HG03045 (cell line): ENCODE measurements around the gene GJA4.
"Not testable (repeated sequence)": the region's sequence is repeated elsewhere in the genome, so short reads cannot be mapped to it uniquely, and the experiment has no call there.

ENCODE experiments used
- ATAC-seq: cut with Tn5 transposase; IDR thresholded peaks from one replicate; pipeline ENCODE4 v1.9.1; 2021; ENCODE audit warnings: mild to moderate bottlenecking, moderate library complexity; ENCODE audit not compliant: unreplicated experiment

GJA4 gene

DNA sequence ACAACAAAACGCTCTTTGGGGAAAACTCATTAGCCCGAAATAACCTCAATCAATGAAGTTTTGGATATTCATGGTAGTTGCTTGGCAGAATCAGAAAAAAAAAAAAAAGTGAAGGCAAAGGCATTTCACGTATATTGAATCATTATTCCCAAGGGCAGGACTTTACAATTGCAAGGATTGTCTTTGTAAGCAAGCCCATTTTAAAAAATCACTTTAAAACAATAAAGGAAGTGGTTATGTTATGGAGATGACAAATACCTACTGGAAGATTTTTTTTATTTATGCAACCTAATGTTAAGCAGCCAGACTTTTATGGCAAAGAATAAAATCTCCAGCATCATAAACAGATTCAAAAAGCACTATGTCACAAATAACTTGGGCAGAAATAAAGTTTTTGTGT lies 23.9 kb upstream of the GJA4 start:
- no peak for ATAC-seq

DNA sequence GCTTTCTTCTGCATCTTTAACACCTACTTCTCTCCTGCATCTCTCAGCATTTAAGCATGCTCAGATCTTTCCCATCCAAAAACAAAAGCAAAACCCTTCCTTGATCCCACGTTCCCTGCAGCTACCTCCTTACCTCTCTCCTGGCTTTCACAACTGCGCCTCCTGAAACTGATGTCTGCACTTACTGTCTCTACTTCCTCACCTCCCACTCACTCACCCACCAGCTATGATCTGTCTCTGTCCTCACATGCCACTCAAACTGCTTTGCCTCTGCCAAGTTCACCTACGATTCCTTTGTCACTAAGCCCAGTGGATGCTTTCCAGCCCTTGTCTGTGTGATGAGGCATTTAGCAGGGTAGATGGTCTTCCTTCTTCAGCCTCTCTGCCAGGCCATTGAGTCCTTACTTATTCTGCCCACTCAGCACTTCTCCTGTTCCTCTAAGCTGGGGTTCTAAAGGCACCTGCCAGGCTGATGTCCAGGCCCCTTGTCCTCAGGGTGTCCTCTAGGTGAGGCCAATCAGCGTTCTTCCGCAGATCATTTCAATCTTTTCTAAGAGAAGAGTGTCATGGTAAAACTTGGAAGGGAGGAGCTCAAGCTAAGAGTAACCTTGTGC lies 21.8 kb upstream of the GJA4 start:
- ATAC-seq: no peak

DNA sequence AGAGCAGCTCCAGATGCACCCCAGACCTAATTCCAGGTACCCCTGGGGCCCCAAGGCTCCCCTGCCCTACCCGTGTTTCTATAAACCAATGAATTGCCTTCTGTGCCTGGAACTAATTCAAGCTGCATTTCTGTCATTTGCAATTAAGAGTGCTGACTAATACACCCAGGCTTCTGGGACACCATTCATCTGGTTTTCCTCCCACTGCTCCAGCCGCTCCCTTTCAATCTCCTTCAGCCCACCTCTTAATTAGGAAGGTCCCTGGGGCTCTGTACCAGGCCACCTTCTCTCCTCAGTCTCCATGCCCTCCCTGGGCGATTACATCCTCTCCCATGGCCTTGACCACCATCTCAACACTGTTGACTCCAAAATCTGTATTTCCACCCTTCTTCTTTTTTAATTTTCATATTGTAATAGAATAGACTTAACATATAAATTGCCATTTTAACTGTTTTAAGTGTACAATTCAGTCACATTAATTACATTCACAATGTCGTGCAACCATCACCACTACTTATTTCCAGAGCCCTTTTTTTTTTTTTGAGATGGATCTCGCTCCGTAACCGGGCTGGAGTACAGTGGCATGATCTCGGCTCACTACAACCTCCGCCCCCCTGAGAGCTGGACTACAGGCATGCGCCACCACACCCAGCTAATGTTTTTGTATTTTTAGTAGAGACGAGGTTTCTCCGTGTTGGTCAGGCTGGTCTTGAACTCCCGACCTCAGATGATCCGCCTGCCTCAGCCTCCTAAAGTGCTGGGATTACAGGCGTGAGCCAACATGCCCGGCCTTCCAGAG lies 21.0 kb upstream of the GJA4 start:
- no peak for ATAC-seq

DNA sequence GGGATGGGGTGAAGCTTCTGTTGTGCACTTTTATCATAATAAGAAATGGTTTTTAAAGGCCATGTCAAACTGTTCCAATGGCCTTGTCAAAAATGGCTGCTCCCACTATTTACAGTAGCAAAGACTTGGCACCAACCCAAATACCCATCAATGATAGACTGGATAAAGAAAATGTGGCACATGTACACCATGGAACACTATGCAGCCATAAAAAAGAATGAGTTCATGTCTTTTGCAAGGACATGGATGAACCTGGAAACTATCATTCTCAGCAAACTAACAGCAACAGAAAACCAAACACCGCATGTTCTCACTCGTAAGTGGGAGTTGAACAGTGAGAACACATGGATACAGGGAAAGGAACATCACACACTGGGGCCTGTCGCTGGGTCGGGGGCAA lies 19.7 kb upstream of the GJA4 start:
- not testable (repeated sequence) for ATAC-seq

DNA sequence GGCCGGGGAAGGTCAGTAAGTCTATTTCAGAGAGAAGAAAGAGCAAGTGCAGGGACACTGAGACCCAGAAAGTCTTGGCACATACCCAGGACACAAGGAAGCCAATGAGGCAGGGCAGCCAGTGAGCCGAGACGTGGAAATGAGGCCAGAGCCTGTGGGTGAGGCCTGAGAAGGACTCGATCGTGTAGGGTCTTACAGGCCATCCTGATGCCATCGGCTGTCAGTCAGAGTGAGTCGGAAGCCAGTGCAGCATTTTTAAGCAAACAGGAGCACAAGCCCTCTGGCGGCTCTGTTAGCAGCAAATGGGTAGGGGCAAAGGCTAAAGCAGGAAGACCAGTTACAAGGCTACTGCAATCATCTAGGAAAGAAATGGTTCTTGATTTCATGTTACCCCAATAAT lies 17.8 kb upstream of the GJA4 start:
- no peak for ATAC-seq

DNA sequence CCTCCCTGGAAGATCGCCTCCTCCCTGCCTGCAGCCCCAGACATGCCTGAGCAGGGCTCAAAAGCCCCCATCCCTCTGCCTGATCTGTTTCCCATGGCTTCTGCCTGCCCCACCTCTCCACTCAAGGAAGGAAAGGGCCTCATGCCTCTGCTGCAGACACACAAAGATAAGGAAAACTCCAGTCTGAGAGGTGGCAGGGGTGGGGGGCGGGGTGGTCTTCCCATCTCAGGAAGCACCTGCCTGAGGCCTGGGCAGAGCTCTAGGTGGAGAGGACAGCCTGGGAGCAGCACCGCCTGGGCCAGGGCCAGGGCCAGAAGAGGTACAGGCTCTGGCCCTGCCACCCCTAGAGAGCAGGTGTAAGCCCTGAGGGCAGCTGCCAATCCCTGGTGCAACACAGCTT lies 15.9 kb upstream of the GJA4 start:
- no peak for ATAC-seq

DNA sequence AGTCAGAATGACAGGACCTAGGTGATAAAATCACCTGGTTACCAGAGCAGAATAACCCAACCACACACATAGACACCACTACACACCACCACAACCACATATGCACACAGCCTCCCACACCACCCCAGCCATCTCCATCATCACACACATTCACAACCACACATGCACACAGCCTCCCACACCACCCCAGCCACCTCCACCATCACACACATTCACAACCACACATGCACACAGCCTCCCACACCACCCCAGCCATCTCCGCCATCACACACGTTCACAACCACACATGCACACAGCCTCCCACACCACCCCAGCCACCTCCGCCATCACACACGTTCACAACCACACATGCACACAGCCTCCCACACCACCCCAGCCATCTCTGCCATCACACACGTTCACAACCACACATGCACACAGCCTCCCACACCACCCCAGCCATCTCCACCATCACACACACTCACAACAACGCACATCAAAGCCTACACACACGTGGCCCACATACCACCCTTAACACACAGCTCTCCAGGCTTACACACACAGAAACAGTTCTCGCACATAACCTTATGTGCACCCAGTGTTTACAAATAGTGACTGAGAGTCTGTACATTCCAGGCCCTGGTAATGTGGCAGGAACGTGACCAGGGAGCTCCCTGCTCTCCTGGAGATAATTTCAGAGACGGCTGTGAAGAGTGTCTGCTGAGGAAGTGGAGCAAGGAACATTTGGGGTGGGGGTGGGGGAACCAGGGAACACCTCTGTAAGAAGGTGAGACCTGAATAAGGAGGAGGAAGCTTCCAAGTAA lies 15.1 kb upstream of the GJA4 start:
- no peak for ATAC-seq

DNA sequence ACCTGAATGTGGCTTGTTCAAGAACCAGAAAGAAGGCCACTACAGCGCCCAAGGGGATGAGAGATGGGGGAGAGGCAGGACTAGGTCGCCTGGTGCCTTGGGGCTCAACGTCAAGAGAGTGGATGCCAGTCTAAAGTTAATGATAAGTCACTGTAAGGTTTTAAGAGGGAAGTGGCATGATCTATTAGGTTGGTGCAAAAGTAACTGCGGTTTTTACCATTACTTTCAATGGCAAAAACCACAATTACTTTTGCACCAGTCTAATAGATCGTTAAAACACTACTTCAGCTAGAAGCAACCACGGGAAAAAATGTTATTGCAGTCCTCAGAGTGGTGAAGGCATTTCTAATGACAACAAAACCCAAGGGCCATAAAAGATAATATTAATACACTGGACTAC lies 14.4 kb upstream of the GJA4 start:
- no peak for ATAC-seq

DNA sequence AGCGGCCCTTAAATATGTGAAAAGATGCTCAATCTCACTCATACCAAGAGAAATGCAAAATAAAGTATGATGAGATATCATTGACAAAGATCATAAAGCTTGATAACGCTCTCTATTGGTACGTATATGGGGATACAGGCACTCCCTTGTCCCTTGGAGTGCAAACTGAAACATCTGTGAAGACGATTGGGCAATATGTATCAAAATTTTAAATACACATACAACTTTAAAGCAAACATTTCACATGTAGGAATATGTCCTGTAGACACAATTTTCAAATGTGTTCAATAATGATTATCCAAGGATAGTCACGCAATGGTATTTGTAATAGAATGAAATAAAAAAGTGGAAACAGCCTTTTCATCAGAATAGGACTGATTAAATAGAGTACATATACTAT lies 13.8 kb upstream of the GJA4 start:
- ATAC-seq: no peak

DNA sequence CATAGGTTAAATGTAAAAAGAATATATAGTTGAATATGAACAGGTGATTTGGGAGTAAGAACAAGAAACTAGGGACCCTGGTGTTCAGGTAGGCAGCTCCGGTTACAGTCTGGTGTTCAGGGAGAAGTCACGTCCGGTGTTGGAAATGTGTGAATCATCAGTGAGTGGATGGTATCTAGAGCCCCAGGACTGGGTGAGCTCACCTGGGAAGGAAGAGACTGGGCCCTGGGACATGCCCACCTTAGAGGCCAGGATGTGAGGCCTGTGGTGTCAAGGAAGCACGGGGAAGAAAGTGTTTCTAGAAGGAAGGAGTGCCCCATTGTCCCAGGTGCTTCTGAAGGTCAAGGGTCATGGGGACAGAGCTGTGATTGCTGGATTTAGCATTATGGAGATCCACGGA lies 13.3 kb upstream of the GJA4 start:
- ATAC-seq: no peak

DNA sequence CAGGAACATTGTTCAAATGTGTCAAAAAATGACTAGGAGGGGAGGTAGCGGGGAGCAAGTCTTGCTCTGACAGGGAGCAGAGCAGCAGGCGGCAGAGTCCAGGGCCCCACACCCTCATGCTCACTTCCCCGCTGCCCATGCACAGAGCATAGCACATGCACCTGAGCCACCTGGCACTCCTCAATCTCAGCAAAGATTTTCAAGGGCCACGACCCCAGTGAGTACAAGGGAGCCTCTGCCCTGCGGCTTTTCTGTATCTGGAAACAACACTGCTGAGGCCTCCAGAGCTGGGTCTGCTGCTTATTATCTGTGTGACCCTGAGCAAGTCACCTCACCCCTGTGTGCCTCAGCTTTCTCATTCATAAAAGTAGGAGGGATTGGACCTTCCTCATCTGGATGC lies 12.8 kb upstream of the GJA4 start:
- ATAC-seq: no peak

DNA sequence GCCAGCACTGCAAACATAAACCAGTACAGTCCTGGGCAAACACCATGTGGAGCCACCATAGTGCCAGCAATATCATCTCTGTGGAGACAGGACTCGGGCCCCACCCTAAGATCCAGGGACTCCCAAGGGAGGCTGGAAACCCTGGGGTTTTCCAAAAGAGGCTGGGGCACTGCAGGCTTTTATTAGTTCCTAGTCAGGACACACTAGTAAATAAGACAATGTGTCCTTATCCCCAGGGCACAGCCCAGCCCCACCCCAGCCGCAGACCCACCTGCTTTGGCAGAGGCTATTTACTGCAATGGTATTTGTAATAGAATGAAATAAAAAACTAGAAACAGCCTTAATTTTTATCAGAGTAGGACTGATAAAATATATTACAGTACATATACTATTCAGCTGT lies 12.3 kb upstream of the GJA4 start:
- no peak for ATAC-seq

DNA sequence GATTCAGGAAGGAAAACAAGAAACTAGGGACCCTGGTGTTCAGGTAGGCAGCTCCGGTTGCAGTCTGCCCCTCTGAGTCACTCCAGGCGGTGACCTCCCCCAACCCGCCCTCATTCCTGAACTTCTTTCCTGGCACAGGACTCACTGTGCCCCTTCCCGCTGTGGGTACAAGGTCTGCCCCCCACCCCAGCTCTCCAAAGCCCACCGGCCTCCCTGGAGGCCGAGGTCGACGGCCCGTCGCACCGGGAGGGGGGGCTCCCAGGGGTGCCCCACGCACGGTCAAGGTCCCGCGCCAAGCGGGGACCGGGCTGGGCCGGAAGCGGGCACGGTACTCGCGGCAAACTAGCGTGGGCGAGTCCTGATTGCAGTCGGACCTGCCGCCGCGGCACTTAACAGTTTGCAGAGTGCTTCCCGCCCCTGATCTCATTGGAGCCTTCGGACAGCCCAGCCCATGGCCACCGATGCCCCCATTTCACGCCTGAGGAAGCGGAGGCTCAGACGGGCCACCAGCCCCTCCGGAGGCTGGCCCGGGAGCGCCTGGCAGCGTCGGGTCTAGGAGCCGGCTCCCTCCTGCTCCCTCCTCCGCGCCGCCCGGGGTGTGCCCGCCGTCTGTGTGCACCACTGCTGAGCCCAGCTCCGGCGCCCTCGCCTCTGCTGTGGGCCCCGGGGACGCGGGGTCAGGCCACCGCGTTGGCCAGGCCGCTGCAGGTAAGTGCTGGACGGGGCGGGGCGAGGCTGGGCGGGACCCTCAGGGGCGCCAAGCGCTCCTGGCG lies 11.5 kb upstream of the GJA4 start, which contains the start of gene GJB3:
TSS of gene GJB3 (plus strand) at position 144 of the 773 bp plus-strand sequence. CDS start 3,549 bp downstream, outside the sequence.
- no peak for ATAC-seq

DNA sequence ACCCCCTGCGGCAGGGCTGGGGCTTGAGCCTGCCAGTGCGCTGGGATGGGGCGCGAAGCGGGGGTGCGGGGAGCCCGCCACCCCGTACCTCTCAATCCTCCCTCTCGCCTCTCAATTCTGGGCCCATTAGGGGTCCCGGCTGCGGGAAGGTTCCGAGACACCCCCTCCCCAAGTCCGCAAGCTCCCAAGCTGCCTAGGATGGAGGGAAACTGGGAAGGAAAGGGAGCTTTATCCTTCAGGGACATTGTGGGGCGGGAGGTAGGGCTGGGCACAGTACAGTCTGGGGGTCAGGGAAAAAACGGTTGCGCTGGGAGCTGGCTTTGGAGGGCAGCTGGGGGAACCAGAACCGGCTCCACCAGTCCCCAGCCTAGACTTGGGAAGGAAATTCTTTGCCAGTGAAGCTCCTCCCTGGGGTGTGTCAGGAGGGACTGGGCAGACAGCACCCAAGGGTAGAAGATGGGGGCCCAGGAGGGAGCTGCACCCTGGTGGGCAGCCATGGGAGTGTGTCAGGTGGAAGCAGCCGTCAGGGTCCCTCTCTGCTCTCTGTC lies 10.9 kb upstream of the GJA4 start:
- ATAC-seq: no peak

DNA sequence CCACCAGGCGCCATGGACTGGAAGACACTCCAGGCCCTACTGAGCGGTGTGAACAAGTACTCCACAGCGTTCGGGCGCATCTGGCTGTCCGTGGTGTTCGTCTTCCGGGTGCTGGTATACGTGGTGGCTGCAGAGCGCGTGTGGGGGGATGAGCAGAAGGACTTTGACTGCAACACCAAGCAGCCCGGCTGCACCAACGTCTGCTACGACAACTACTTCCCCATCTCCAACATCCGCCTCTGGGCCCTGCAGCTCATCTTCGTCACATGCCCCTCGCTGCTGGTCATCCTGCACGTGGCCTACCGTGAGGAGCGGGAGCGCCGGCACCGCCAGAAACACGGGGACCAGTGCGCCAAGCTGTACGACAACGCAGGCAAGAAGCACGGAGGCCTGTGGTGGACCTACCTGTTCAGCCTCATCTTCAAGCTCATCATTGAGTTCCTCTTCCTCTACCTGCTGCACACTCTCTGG lies 8.0 kb upstream of the GJA4 start:
- ATAC-seq: no peak

DNA sequence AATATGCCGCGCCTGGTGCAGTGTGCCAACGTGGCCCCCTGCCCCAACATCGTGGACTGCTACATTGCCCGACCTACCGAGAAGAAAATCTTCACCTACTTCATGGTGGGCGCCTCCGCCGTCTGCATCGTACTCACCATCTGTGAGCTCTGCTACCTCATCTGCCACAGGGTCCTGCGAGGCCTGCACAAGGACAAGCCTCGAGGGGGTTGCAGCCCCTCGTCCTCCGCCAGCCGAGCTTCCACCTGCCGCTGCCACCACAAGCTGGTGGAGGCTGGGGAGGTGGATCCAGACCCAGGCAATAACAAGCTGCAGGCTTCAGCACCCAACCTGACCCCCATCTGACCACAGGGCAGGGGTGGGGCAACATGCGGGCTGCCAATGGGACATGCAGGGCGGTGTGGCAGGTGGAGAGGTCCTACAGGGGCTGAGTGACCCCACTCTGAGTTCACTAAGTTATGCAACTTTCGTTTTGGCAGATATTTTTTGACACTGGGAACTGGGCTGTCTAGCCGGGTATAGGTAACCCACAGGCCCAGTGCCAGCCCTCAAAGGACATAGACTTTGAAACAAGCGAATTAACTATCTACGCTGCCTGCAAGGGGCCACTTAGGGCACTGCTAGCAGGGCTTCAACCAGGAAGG lies 7.4 kb upstream of the GJA4 start:
- no peak for ATAC-seq

DNA sequence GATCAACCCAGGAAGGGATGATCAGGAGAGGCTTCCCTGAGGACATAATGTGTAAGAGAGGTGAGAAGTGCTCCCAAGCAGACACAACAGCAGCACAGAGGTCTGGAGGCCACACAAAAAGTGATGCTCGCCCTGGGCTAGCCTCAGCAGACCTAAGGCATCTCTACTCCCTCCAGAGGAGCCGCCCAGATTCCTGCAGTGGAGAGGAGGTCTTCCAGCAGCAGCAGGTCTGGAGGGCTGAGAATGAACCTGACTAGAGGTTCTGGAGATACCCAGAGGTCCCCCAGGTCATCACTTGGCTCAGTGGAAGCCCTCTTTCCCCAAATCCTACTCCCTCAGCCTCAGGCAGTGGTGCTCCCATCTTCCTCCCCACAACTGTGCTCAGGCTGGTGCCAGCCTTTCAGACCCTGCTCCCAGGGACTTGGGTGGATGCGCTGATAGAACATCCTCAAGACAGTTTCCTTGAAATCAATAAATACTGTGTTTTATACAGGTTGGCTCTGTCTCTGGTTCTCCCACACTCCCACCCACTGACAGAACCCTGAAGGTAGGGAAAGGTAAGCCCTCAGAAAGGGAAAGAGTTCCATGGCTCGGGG lies 6.8 kb upstream of the GJA4 start:
- no peak for ATAC-seq

DNA sequence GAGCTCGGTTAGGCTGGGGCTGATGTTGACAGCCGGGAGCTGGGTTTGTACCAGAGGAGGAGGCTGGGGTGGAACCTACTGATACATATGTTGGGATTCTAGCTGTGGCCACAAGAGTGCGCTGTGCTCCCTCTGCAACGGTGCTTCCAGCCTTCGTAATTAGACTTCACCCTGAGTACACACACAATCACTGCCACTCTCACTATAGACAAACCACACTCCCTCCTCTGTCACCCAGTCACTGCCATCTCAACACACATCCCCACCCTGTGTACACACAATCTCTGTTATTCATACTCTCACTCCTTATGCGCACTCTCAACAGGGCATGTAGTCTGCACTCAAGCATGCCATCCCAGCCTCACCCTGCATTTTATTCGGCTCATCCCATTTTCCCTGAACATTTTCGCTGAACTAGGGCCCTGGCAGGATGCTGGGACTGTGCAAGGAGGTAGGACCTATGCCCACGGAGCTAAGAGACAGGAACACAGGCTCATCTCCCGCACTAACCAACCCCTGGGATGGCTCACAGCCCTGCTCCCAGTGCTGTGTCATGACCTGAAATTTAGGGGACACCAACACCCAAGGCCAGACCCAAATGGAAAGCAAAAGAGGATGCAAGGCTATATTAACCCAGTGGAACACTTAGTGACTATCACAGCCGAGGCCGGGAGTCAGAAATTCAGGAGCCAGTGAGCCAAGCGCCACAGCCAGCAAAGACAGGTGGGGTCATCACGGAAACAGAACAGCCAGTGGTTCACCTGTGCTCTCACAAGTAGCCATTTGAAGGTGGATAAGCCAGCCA lies 6.1 kb upstream of the GJA4 start:
- ATAC-seq: peak; percentile 59
